Coronary artery (tissue), 2 donors: ENCODE data around the gene ASXL2.

Source experiments
- DNase-seq: peaks from one replicate; pipeline ENCODE4 v3.0.0-alpha.2; 2017; ENCODE audit warnings: low spot score
- H3K27ac ChIP-seq, 2 donors: fragments of 200-600 bp; sonication (generic); one replicate each; pipeline ENCODE4 v1.5.1; 2016 to 2019
- H3K4me3 ChIP-seq: fragments of 200-600 bp; sonication (generic); 2 replicates; pipeline ENCODE4 v1.5.1; 2016; ENCODE audit warnings: mild to moderate bottlenecking, moderate library complexity
- TF ChIP-seq, protein P1 (sequence below): fragments of 200-600 bp; sonication (generic); IDR thresholded peaks from one replicate; pipeline ENCODE4 v1.5.1; 2019; ENCODE audit warnings: antibody characterized with exemption

The ASXL2 gene

DNA sequence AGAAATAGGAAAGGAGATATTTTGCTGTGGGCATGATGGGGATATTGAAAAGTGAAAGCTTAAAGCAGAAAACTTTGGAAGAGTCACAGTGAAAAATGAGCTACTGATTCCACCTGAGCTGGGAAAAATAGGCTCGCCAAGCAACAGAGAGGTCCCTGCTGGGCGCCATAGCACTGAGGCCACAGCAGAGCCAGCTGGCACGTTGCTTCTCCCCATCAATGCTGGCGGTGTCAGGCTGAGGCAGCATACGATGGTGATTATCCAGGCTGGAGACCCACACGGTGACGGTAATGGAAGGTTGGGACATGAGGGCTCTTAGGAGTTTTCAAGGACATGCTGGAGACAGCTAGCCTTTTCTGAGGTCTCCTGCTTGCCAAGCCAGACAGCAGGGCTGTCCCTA is 179.1 kb downstream of the ASXL2 start:
- no peak for DNase-seq

DNA sequence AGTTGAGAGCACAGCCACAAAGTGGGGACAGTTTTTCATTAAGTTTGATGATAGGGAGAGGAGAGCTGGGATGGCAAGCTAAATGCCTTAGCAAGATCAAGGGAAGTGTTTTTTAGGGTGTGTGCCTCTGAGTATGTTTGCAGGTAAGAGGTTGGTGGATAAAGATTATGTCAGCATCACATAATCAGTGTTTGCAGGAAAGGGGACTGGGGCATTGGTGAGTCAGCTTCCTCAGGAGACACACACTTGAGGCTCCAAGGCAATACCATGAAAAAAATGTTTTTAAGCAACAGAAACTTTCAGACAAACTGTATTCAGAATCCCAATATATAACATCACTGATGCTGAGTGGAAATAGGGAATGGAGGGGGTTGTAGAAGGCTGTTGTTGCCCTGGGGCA is 179.5 kb downstream of the ASXL2 start:
- Histone ChIP-seq H3K27ac (no peak overlapping the region), H3K4me3 (no peak overlapping the region)
- no peak for DNase-seq
- TF ChIP-seq, protein P1, sequence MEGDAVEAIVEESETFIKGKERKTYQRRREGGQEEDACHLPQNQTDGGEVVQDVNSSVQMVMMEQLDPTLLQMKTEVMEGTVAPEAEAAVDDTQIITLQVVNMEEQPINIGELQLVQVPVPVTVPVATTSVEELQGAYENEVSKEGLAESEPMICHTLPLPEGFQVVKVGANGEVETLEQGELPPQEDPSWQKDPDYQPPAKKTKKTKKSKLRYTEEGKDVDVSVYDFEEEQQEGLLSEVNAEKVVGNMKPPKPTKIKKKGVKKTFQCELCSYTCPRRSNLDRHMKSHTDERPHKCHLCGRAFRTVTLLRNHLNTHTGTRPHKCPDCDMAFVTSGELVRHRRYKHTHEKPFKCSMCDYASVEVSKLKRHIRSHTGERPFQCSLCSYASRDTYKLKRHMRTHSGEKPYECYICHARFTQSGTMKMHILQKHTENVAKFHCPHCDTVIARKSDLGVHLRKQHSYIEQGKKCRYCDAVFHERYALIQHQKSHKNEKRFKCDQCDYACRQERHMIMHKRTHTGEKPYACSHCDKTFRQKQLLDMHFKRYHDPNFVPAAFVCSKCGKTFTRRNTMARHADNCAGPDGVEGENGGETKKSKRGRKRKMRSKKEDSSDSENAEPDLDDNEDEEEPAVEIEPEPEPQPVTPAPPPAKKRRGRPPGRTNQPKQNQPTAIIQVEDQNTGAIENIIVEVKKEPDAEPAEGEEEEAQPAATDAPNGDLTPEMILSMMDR = no peak

More for the DNA sequence above, 179.1 kb downstream of the ASXL2 start:
- no peak overlapping the region for H3K27ac ChIP-seq
- TF ChIP-seq, protein P1 = no peak
- no peak overlapping the region for H3K4me3 ChIP-seq

DNA sequence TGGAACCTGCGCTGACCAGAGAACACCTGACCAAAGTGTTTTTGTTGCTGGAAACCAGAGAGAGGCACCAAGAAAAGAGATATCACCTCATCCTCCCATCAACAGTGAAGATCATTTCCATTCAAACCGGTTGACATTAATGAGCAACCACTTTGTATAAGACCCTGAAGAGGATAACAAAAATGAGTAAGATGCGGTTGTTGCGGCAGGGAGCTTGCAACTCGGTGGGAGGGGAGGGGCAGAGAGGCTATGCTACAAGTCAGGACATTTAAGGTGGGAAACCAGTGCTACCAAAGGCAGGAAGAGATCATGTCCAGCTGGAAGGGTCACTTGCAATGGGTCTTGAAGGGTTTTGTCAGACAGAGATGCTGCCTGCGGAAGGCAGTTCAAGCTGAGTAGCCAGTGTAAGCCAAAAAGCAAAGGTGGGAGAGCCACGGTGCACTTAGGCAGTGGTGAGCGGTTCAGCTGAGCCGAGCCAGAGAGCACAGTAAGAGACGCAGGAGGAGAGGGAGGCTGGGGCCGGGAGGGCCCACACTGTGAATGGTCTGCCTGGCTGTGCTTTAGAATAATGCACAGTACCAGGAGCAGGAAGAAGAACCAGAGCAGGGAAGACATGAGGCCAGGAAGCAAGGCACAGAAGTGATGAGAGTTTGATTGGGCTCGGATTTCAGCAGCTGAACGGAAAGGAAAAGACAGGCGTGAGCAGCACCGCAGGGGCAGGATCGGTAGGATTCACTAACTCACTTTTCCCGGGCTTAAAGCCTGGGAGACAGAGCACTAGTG is 180.5 kb downstream of the ASXL2 start:
- H3K27ac ChIP-seq = no peak overlapping the region
- TF ChIP-seq, protein P1 = no peak
- DNase-seq = no peak
- no peak overlapping the region for H3K4me3 ChIP-seq

DNA sequence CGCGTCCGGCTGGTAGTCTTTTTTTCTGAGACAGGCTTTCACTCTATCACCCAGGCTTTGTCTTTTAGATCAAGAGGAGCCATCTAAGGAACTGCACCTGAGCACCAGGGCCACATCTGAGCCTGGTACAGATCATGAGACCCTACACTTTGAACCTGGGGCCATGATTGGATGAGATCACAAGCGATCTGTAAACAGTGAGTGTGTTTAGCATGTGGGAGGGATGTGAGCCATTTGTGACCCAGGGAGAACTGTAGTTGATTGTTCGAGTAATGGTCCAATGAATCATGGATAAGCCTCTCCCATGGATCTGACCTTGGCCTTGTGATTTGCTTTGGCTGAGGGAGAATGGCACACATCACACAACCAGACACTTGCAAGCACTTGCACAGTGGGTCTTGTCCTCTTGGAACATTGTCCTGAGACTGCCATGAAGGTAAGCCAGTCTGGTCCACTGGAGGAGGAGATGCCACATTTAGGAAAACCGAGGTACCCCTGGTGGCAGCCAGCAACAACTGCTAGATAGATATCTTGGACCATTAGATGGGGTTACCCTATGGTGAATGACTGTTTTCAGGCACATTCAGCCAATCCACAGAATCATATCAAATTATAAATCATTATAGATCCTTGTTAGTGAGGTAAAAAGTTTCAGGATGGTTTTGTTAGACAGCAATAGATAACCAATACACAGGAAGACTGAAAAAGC is 185.4 kb downstream of the ASXL2 start:
- Histone ChIP-seq H3K27ac (no peak overlapping the region), H3K4me3 (no peak overlapping the region)
- no peak for DNase-seq
- TF ChIP-seq, protein P1 = no peak

DNA sequence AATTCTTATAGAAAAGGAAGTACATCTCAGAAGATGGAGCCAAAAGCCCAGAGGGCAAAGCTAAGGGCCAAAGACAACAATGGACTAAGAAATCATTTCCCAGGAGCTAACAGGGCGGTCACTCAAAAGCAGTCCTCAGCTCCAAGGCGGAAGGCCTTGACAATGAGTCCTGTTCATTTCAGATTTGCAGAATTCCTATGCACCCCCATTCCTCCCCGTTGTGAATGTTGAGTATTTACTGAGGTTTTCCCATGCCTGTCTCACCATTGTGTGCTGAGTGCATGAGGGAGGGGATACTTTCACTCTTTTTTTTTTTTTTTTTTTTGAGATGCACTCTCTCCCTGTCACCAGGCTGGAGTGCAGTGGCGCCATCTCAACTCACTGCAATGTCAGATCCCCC is 186.1 kb downstream of the ASXL2 start:
- DNase-seq = no peak
- TF ChIP-seq, protein P1 = no peak
- H3K27ac ChIP-seq = no peak overlapping the region
- H3K4me3 ChIP-seq = no peak overlapping the region

DNA sequence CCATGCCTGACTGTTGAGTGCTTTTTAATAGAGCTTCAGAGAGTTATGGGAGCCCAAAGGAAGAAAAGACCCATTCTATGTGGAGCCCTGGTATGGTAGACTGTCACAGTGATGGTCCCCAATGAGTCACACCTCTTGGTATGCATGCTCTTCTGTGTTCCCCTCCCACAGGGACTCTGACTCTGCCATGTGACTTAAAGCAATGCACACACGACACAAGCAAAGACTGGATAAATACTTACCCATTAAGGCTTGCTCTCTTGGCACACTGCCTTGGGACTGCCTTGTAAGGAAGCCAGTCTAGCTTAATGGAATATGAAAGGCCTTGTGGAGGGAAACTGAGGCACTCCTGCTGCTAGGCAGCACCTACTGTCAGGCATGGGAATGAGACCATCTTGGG is 188.2 kb downstream of the ASXL2 start:
- TF ChIP-seq, protein P1 = no peak
- DNase-seq = no peak
- no peak overlapping the region for H3K27ac ChIP-seq
- H3K4me3 ChIP-seq = no peak overlapping the region

DNA sequence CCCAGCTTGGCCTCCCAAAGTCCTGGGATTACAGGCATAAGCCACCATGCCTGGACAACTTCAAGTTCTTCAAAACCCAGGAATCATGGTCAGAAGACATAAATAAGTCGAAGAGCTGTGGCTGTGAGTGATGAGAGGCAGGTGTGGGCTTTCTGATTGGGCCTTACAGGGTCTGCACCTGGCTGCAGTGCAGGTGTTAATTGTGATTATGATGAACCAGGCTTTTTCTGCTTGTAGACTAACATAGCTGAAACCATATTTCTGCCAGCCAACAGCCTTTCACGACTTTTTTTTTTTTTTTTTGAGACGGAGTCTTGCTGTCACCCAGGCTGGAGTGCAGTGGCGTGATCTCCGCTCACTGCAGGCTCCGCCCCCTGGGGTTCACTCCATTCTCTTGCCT is 190.1 kb downstream of the ASXL2 start:
- TF ChIP-seq, protein P1 = no peak
- Histone ChIP-seq H3K27ac (no peak overlapping the region), H3K4me3 (no peak overlapping the region)
- DNase-seq = no peak
